ENCODE measurements around the gene SDHAF1. TPM values are rescaled to one million over a fixed set of nuclear protein-coding genes. Genes with fewer than 3 reads are reported as not detected.
A peak's percentile ranks its signal among the peaks of the same experiment; 100 is the strongest.

SDHAF1 gene
- total RNA-seq, 1 experiment from 2014 or later = 16.0 TPM

- TF ChIP-seq, protein P1, sequence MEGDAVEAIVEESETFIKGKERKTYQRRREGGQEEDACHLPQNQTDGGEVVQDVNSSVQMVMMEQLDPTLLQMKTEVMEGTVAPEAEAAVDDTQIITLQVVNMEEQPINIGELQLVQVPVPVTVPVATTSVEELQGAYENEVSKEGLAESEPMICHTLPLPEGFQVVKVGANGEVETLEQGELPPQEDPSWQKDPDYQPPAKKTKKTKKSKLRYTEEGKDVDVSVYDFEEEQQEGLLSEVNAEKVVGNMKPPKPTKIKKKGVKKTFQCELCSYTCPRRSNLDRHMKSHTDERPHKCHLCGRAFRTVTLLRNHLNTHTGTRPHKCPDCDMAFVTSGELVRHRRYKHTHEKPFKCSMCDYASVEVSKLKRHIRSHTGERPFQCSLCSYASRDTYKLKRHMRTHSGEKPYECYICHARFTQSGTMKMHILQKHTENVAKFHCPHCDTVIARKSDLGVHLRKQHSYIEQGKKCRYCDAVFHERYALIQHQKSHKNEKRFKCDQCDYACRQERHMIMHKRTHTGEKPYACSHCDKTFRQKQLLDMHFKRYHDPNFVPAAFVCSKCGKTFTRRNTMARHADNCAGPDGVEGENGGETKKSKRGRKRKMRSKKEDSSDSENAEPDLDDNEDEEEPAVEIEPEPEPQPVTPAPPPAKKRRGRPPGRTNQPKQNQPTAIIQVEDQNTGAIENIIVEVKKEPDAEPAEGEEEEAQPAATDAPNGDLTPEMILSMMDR (conservative IDR thresholded peaks at IDR 0.05) = no peak; the same call in 2 of the 3 replicates
- Histone ChIP-seq H3K4ac (ENCODE audit: low read depth, low read length) (no peak within 1 kb of the TSS), H3K23ac (ENCODE audit: insufficient read length, low read depth, low read length) (no peak within 1 kb of the TSS), H3K14ac (ENCODE audit: insufficient read depth, low read length) (no peak within 1 kb of the TSS), H3K56ac (ENCODE audit: insufficient read length, low read depth, low read length) (no peak within 1 kb of the TSS), H4K8ac (replicated peaks; ENCODE audit: insufficient read length, low read depth, low read length) (no peak within 1 kb of the TSS), H3K27ac (ENCODE audit: insufficient read length, low read depth, low read length) (no peak within 1 kb of the TSS), H3K79me1 (ENCODE audit: insufficient read depth, low read depth, low read length, poor library complexity, severe bottlenecking) (no peaks in the 10 kb centered on the region), H4K20me1 (ENCODE audit: control insufficient read depth, insufficient read depth, insufficient read length) (no peaks in the 10 kb centered on the region), H3K9ac (ENCODE audit: extremely low read depth, insufficient read length, low read length) (no peak within 1 kb of the TSS), H3K4me1 (ENCODE audit: insufficient read depth, low read length) (no peaks in the 10 kb centered on the region; the same call in 1 of the 2 replicates), H2BK15ac (ENCODE audit: low read depth, low read length) (no peak within 1 kb of the TSS), H2AK5ac (ENCODE audit: insufficient read length, low read length) (no peak within 1 kb of the TSS), H3K27me3 (ENCODE audit: insufficient read depth, low read length) (no peaks in the 10 kb centered on the region), H4K91ac (ENCODE audit: insufficient read length, low read depth, low read length) (no peak within 1 kb of the TSS), H3K4me2 (ENCODE audit: insufficient read depth, insufficient read length, low read length) (peak within 1 kb of the TSS; percentile 37), H2BK120ac (ENCODE audit: low read depth, low read length, poor library complexity, severe bottlenecking) (no peak within 1 kb of the TSS), H2BK12ac (ENCODE audit: insufficient read length, low read depth, low read length) (no peak within 1 kb of the TSS), H2BK20ac (ENCODE audit: low read depth, low read length, poor library complexity, severe bottlenecking) (no peak within 1 kb of the TSS), H3K23me2 (ENCODE audit: insufficient read length, low read depth, low read length, poor library complexity, severe bottlenecking) (peaks cover 12% of the 10 kb centered on the region), H3T11ph (ENCODE audit: low read length) (no peak within 1 kb of the TSS), H2AFZ (ENCODE audit: low read length) (no peak within 1 kb of the TSS), H3K9me3 (ENCODE audit: control insufficient read depth, low read depth, low read length) (no peaks in the 10 kb centered on the region), H4K5ac (ENCODE audit: insufficient read length, low read depth, low read length) (no peak within 1 kb of the TSS), H3K18ac (ENCODE audit: insufficient read length, low read depth, low read length) (no peak within 1 kb of the TSS), H3K79me2 (ENCODE audit: insufficient read depth, low read length) (no peaks in the 10 kb centered on the region), H2BK5ac (ENCODE audit: insufficient read length, low read length) (no peak within 1 kb of the TSS)
- DNase-seq = peak; percentile 83
- Mint-ChIP-seq H3K27me3 (ENCODE audit: low read depth) (peaks cover 12% of the 10 kb centered on the region), H3K27ac (0 out of 7 replicates have a peak within 1 kb of the TSS, but pooled peaks of 1 of the 3 experiments have one; percentile 48), H3K4me3 (peak within 1 kb of the TSS; percentile 85 to 89), H3K4me1 (peaks cover 4 to 7% of the 10 kb centered on the region in 2 experiments; a peak in 3 of 4 replicates), H3K36me3 (ENCODE audit: insufficient read depth in 1 of 3, low read depth in 3 of 3) (peaks cover 0 to 13% (median 6%) of the 10 kb centered on the region in 3 experiments; a peak in 3 of 7 replicates), H3K9me3 (no peaks in the 10 kb centered on the region; a peak in 1 of 5 replicates)
- WGBS (ENCODE audit: extremely low coverage, insufficient read length, low lambda C conversion rate) = no CpG with 5 or more reads among the region's 51 CpGs
These were observed 37.5 kb downstream of the SDHAF1 start, which contains the start of gene CLIP3 for GRCh38 chr19:36032251-36033104. Gene CLIP3 (minus strand): TSS chr19:36032873. CDS start chr19:36032357, 516 bp downstream.

Data from H9 (cell line).